Esophagus squamous epithelium (tissue), 4 donors: ENCODE results near the gene RAPGEF3.

Experiments
- POLR2A ChIP-seq, 4 donors: fragments of 450-650 bp; IDR thresholded peaks; one replicate each; pipeline ENCODE4 v1.6.1; 2017; ENCODE audit warnings: antibody characterized with exemption in 4 of 4, mild to moderate bottlenecking in 4 of 4, moderate library complexity in 3 of 4
- TF ChIP-seq, protein P1 (sequence below), 6 experiments: fragments of 450-650 bp in 4 of 6; fragments of 200-600 bp in 2 of 6; sonication (generic) in 2 of 6; IDR thresholded peaks; one replicate each; pipeline ENCODE4 v1.5.1; 2016 to 2019; ENCODE audit warnings: antibody characterized with exemption in 6 of 6, mild to moderate bottlenecking in 4 of 6, moderate library complexity in 4 of 6

DNA sequence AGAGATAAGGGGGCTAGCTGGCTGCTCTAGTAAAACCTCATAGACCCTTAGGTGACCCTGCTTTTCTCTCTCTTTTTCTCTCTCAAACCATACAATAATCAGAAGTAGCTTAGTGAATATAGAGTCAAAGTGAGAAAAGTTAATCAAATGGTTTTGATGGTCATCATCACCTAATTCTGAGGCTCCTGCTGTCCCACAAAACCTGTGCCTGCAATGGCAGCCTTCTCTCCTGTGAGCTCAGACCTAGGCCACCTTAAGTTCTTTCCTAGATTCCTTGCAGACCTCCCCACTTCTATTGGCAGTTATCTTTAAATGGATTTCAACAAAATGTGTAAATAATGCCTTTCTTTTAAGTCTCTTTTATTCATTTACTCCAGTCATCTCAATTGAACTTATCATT is 51.3 kb downstream of the RAPGEF3 start:
- TF ChIP-seq, protein P1, sequence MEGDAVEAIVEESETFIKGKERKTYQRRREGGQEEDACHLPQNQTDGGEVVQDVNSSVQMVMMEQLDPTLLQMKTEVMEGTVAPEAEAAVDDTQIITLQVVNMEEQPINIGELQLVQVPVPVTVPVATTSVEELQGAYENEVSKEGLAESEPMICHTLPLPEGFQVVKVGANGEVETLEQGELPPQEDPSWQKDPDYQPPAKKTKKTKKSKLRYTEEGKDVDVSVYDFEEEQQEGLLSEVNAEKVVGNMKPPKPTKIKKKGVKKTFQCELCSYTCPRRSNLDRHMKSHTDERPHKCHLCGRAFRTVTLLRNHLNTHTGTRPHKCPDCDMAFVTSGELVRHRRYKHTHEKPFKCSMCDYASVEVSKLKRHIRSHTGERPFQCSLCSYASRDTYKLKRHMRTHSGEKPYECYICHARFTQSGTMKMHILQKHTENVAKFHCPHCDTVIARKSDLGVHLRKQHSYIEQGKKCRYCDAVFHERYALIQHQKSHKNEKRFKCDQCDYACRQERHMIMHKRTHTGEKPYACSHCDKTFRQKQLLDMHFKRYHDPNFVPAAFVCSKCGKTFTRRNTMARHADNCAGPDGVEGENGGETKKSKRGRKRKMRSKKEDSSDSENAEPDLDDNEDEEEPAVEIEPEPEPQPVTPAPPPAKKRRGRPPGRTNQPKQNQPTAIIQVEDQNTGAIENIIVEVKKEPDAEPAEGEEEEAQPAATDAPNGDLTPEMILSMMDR (IDR thresholded peaks at IDR 0.05), result no peak
- no peak for TF ChIP-seq POLR2A (IDR thresholded peaks at IDR 0.05)
